NCI-H446 (cell line): Measurements from ENCODE around the gene ZNF3.

Experiments
- DNase-seq, 2 experiments: peaks; one replicate each; lab custom pipeline; 2025; lab: John Stamatoyannopoulos, UW

The ZNF3 gene

DNA sequence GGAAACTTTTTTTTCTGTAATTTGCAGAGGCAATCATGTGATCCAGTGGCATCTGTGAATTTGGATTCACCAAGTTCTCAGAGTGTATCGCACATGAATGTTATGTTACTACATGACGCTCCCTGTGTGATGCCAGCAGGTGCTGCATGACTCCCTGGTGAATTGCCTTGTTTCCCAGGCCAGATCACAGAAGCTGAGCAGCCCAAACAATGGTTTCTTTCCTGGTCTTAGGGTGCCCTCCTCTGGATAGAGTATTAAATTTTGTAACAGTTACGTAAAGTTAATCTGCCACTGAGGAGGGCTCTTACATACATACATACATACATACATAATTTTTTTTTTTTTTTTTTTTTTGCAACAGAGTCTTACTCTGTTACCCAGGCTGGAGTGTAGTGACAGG is 28.3 kb downstream of the ZNF3 start:
- DNase-seq: peak in 1 of 2 experiments; percentile 37

DNA sequence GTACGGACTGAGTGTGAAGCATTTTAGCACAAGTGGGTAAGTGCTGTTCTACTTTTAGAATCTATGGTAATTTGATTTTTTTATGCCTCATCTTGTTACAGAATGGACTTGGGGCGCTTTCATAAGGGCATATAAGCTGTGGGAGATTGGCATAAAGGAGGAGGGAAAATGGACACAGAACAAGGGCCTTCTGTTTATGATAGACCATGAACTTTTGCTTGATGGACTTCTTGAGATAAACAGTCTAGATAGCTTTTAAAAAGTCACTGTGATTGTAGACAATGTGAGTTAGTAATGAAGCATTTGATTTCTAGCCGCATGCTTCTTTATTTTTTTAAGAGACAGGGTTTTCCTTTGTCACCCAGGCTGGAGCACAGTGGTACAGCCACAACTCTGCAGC is 29.9 kb downstream of the ZNF3 start:
- no peak for DNase-seq

DNA sequence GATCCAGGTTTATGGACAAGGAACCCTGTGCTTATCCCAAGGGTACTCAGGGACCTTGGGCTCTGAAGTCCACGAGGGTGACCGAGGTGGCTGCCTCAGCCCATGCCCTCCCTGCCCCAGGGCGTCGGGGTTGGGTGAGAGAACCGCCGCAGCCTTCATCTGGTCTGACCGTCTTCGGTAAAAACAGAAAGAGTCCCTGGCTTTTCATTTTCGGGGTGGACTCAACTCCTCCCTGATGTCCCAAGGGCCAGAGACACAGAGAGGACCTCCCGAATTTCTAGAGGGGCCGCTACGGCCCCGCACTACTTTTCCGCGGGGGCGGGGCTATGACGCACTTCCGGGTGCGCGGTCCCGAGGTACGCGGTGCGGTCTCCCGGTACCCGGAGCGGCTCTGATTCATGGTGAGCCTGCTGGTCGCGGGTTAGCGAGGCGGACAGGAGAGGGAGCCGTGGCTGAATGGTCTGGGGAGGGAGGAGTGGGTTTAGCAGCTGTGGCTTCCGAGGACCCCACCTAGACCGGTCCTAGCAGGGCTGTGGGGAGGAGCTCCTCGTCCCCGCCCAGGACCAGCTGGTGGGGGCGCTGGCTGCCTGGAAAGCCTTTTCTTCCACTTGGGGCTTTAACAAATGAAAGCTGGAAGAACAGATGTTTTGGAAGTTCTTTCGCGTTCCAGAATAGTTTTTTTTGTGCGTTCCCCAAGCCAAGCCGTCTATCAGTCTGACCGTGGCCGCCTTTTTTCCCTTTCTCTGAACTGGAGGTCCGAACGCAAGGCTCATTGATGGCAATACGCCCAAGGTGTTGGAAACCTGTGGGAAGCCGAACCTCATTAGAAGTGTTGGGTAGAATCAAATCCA is 31.9 kb downstream of the ZNF3 start, which contains the start of gene ZSCAN21:
ZSCAN21 (plus strand) TSS at position 334 of the 851 bp plus-strand sequence. CDS start 7,233 bp downstream, outside the sequence.
- peak; percentile 67 to 79 for DNase-seq

- no peak for DNase-seq
Measured at GRCh38 chr7:100048680-100049079, 32.8 kb downstream of the ZNF3 start.

GRCh38 chr7:100044718-100045117 is 36.8 kb downstream of the ZNF3 start:
- no peak for DNase-seq

DNA sequence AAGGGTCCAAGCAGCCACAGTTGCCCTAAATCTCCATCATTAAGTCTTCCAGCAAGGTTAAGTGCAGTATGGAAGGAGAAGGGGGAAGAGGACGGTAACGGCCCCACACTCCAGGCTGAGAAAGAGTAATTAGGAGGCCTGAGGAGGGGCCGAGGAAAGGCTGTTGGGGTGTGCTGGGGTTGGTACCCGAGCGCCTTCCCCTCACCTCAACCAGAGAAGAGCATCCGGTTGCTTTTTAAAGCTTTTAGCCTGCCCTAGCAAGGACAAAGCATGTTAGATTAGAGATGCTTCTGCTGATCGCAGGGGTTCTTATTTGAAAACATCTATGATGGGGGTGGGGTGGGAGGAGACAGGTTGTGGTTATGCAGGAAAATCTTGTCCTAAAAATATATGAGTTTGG is 40.9 kb downstream of the ZNF3 start:
- DNase-seq: no peak

DNA sequence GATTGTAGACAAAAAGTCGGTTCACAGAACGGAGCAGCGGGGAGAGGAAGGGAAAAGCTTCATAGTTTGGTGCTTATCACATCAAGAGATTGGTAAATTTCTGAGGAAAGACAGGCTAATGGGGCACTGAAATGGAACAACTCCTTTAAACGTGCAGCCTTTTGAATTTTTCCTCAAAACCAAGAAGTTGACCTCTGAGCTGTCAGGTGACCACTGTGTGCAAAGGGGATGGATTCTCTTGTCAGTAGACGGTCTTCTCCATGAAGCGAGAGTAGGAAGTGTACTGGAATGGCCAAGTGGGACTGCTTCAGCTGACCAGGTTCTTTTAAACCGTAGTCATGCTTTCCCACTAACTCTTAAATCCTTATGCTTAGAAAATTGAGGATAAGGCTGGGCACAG is 43.2 kb downstream of the ZNF3 start:
- DNase-seq: no peak

GRCh38 chr7:100035876-100036275 is 45.6 kb downstream of the ZNF3 start:
- no peak for DNase-seq

DNA sequence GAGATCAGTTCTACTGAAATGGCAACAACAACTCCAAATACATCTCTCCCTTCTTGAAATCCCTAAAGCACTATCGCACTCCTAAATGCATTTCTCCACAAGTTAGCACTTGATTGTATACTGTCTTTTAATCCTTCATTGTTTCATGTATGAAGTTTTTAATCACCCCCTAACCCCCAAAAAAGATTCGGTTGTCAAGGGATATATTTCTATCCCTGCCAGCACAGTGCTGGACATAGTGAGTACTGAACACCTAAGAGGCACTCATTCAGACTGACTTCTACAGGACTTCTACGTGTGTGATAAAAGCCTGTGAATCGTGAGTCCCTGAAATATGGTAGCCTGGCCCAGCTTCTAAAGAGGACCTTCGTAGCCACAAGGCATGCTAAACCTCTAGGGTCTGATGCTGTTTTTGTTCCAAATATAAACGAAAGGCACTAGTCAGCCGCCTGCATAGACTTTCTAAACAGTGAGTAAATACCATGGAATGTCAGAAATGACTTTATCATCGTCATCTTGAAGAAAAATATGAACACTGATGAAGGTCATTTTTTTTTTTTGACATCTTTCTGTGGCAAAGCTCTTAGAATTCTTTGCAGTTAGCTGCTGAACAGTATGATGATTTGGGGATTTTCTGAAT is 46.5 kb downstream of the ZNF3 start:
- no peak for DNase-seq

- no peak for DNase-seq
Measured at GRCh38 chr7:100033526-100033925, 48.0 kb downstream of the ZNF3 start.

DNA sequence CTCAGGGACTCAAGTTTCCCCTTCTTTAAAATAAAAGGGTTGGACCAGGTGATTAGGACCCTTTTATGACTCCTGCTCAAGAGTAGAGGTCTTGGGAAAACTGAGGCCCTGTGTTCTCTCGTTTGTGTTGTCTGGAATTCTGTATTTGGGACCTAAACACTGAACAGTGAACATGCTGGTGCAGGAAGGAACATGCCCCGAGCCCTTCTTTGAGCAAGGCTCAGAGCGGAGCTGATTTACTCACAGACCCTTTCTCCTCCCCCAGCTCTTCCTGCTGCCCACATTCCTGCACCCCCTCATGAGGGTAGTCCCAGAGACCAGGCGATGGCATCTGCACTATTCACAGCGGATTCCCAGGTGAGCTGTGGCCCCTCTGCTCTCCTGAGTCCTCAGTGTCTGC is 51.9 kb downstream of the ZNF3 start:
- DNase-seq: no peak

GRCh38 chr7:100027197-100027596 is 54.3 kb downstream of the ZNF3 start:
- DNase-seq: no peak

DNA sequence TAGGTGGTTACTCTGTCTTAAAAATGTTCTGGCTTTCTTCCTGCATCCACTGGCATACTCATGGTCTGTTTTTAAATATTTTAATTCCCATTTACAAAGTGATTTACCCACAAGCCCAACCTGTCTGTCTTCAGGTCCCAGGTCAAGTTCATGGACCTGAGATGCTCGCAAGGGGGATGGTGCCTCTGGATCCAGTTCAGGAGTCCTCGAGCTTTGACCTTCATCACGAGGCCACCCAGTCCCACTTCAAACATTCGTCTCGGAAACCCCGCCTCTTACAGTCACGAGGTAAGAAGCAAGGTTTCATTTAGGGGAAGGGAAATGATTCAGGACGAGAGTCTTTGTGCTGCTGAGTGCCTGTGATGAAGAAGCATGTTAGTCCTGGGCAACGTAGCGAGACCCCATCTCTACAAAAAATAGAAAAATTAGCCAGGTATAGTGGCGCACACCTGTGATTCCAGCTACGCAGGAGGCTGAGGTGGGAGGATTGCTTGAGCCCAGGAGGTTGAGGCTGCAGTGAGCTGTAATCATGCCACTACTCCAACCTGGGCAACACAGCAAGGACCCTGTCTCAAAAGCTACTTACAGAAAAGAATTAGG is 57.4 kb downstream of the ZNF3 start:
- no peak for DNase-seq

DNA sequence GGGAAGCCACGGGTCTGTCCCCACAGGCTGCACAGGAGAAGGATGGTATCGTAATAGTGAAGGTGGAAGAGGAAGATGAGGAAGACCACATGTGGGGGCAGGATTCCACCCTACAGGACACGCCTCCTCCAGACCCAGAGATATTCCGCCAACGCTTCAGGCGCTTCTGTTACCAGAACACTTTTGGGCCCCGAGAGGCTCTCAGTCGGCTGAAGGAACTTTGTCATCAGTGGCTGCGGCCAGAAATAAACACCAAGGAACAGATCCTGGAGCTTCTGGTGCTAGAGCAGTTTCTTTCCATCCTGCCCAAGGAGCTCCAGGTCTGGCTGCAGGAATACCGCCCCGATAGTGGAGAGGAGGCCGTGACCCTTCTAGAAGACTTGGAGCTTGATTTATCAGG is 58.0 kb downstream of the ZNF3 start:
- no peak for DNase-seq

DNA sequence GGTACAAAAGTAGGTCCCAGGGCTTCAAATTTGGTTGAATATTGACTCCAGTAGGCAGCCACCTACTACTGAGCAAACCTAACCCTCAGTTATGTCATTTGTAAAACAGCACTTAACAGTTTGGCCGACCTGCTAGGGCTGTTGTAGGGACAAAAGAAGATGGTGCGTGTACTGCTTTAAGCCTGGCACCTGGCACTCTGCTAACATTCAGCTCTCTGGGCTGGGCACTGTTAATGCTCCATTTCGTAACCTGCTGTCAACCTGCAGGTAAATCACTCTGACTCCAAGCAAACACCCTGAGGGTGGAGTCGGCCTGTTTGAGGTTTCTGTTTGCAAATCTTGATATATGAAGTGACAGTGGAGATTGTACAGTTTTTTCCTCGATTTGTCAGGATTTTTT is 58.9 kb downstream of the ZNF3 start:
- no peak for DNase-seq

- no peak for DNase-seq
Measured at GRCh38 chr7:100021297-100021696, 60.2 kb downstream of the ZNF3 start.
